HepG2 (cell line): ENCODE measurements around the gene PLP1. TPM values are rescaled to one million over a fixed set of nuclear protein-coding genes. Genes with fewer than 3 reads are reported as not detected.
"Not testable (repeated sequence)": the region's sequence is repeated elsewhere in the genome, so short reads cannot be mapped to it uniquely, and the experiment has no call there.

Source experiments
- ATAC-seq: fragments of 200-7000 bp; cut with Tn5 transposase; 3 replicates; pipeline ENCODE4 v1.9.1; 2020; ENCODE audit warnings: mild to moderate bottlenecking, moderate library complexity
- BruUV-seq: library from RNA; stranded (reverse); fragments of 400-500 nt; replicated peaks from 2 replicates; lab custom pipeline; 2021; lab: Mats Ljungman, UMichigan
- CTCF ChIA-PET: fragments of 300-600 bp; formaldehyde crosslinking; extraction: SDS; loops from one replicate; lab custom pipeline; 2021; ENCODE audit warnings: low total read pairs, inconsistent platforms, low intra/inter-chr PET ratio; lab: Yijun Ruan, JAX
- POLR2A ChIA-PET: fragments of 350-600 bp; sonication (Branson Sonifier 250); formaldehyde crosslinking; loops from one replicate; lab custom pipeline; 2020; ENCODE audit warnings: antibody characterized with exemption, inconsistent platforms; lab: Yijun Ruan, JAX
- DNase-seq: peaks from one replicate; pipeline ENCODE4 v3.0.0-alpha.2; 2015; ENCODE audit warnings: low spot score
- FAIRE-seq: peaks from 3 replicates; lab custom pipeline; 2011; peaks lifted over from hg19 to GRCh38; lab: Jason Lieb, UNC
- H2AFZ ChIP-seq: one replicate; pipeline ENCODE4 v1.6.1; 2011; ENCODE audit warnings: low read length, inconsistent platforms
- H3K27ac ChIP-seq: fragments of 300-600 bp; 3 replicates; pipeline ENCODE4 v1.8.0; 2011; ENCODE audit warnings: mixed run types, mild to moderate bottlenecking, mixed read lengths, low read length, inconsistent platforms; ENCODE audit not compliant: insufficient read depth; ENCODE audit errors: extremely low read length
- H3K27me3 ChIP-seq, 2 experiments: fragments of 200-600 bp in 1 of 2; 2 replicates in 1 of 2; 3 replicates in 1 of 2; pipeline versions ENCODE4 v1.6.0 to v1.8.0; 2011; ENCODE audit warnings: low read length in 2 of 2, mild to moderate bottlenecking in 2 of 2, moderate library complexity in 2 of 2, inconsistent platforms in 1 of 2; ENCODE audit not compliant: insufficient read depth in 2 of 2, control insufficient read depth in 1 of 2
- H3K36me3 ChIP-seq, 2 experiments: fragments of 200-600 bp in 1 of 2; replicated peaks in 1 of 2; 2 replicates in 1 of 2; 3 replicates in 1 of 2; pipeline versions ENCODE4 v1.5.1 to v1.8.0; 2011; ENCODE audit warnings: low read length in 2 of 2, inconsistent platforms in 1 of 2; ENCODE audit not compliant: insufficient read depth in 2 of 2, control insufficient read depth in 1 of 2
- H3K4me1 ChIP-seq: 2 replicates; pipeline ENCODE4 v1.5.1; 2012; ENCODE audit warnings: low read length, inconsistent platforms; ENCODE audit not compliant: insufficient read depth
- H3K4me2 ChIP-seq: 2 replicates; pipeline ENCODE4 v1.6.0; 2011; ENCODE audit warnings: low read depth, low read length, inconsistent platforms
- H3K4me3 ChIP-seq, 3 experiments: fragments of 200-600 bp in 1 of 3; sonication (generic), shearing (Covaris generic) in 1 of 3; replicated peaks in 1 of 3; 2 replicates each; pipeline ENCODE4 v1.5.1; 2011 to 2016; ENCODE audit warnings: low read length in 3 of 3, inconsistent platforms in 2 of 3, low read depth in 2 of 3, mild to moderate bottlenecking in 2 of 3, control low read depth in 1 of 3, mixed read lengths in 1 of 3; ENCODE audit not compliant: insufficient read depth in 1 of 3
- H3K79me2 ChIP-seq: one replicate; pipeline ENCODE4 v1.6.1; 2011; ENCODE audit warnings: low read length, inconsistent platforms; ENCODE audit not compliant: insufficient read depth
- H3K9ac ChIP-seq: 2 replicates; pipeline ENCODE4 v1.6.0; 2011; ENCODE audit warnings: mild to moderate bottlenecking, low read depth, low read length, inconsistent platforms; ENCODE audit not compliant: insufficient read depth
- H3K9me3 ChIP-seq: 2 replicates; pipeline ENCODE4 v1.5.1; 2012; ENCODE audit warnings: mild to moderate bottlenecking, low read length
- H4K20me1 ChIP-seq: 2 replicates; pipeline ENCODE4 v1.6.0; 2011; ENCODE audit warnings: inconsistent platforms, mild to moderate bottlenecking, low read length, moderate library complexity; ENCODE audit not compliant: insufficient read depth
- BCL6 ChIP-seq: IDR thresholded peaks from 2 replicates; pipeline ENCODE4 v1.6.1; 2016; ENCODE audit warnings: missing genetic modification reagents, missing compliant biosample characterization
- FOXM1 ChIP-seq: sonication (generic); formaldehyde crosslinking; IDR thresholded peaks from 2 replicates; pipeline ENCODE4 v1.5.0; 2020; ENCODE audit warnings: missing genetic modification reagents
- KDM1A ChIP-seq: IDR thresholded peaks from 2 replicates; pipeline ENCODE4 v1.6.1; 2016; ENCODE audit warnings: missing compliant biosample characterization
- POLR2A ChIP-seq, 2 experiments: IDR thresholded peaks; 2 replicates each; pipeline ENCODE4 v1.6.1; 2011; ENCODE audit warnings: low read depth in 2 of 2, low read length in 2 of 2, mild to moderate bottlenecking in 1 of 2, moderate library complexity in 1 of 2; ENCODE audit not compliant: insufficient read depth in 1 of 2
- RBM22 ChIP-seq: fragments of 200-400 bp; formaldehyde crosslinking; optimal IDR thresholded peaks from 2 replicates; pipeline ENCODE3; 2017; ENCODE audit warnings: mild to moderate bottlenecking, low read length, moderate library complexity
- THAP11 ChIP-seq: IDR thresholded peaks from 2 replicates; pipeline ENCODE4 v1.6.1; 2016; ENCODE audit warnings: missing biosample characterization, missing genetic modification reagents
- XRCC5 ChIP-seq: fragments of 200-400 bp; formaldehyde crosslinking; optimal IDR thresholded peaks from 2 replicates; pipeline ENCODE3; 2017; ENCODE audit warnings: mild to moderate bottlenecking, low read length
- ZBTB7A ChIP-seq: sonication (generic); formaldehyde crosslinking; IDR thresholded peaks from 2 replicates; pipeline ENCODE4 v1.8.0; 2022; ENCODE audit warnings: mild to moderate bottlenecking, missing genetic modification reagents
- ZSCAN22 ChIP-seq: sonication (generic); formaldehyde crosslinking; IDR thresholded peaks from 2 replicates; pipeline ENCODE4 v1.4.0; 2020; ENCODE audit warnings: mild to moderate bottlenecking, missing genetic modification reagents
- ZSCAN29 ChIP-seq: sonication (generic); formaldehyde crosslinking; conservative IDR thresholded peaks from 2 replicates; pipeline ENCODE4 v1.4.0; 2020; ENCODE audit warnings: mild to moderate bottlenecking, missing genetic modification reagents
- WGBS: methylation state at CpG from one replicate; pipeline ENCODE4 v1.1.6; 2017; ENCODE audit warnings: low lambda C conversion rate; 5-methylcytosine and 5-hydroxymethylcytosine counted together
- in situ Hi-C: cut with HindIII; loops from 2 replicates; pipeline ENCODE4 v1.10.0; 2017; ENCODE audit warnings: low pct_unique_long_range_greater_than_20kb; ENCODE audit not compliant: extremely low pct_ligation_motif_present
- intact Hi-C: fragments of 100-400 bp; cut with micrococcal nuclease; formaldehyde crosslinking; loops from one replicate; pipeline ENCODE4 v1.10.0; 2022; ENCODE audit not compliant: unreplicated experiment
- polyA plus RNA-seq, 8 experiments: library from polyadenylated mRNA; depleted of rRNA in 3 of 8; stranded (reverse) in 7 of 8; unstranded in 1 of 8; fragments of >200 nt; fragmentation: Illumina TruSeq in 4 of 8; extraction: Trizol in 4 of 8; gene quantifications; 2 replicates each; pipeline versions ENCODE4 v1.2.1 to v1.2.3, GENCODE V29; 2011 to 2016; ENCODE audit warnings: low read depth in 4 of 8, missing spikeins in 1 of 8, mixed read lengths in 1 of 8; ENCODE audit not compliant: insufficient read depth in 1 of 8
- total RNA-seq, 5 experiments: library from RNA; depleted of rRNA; stranded (reverse); fragments of >200 nt; fragmentation: Illumina TruSeq; extraction: Trizol; gene quantifications; 2 replicates each; pipeline ENCODE4 v1.2.3, GENCODE V29; 2016; ENCODE audit warnings: low read depth in 1 of 5
- TF ChIP-seq, protein P1 (sequence below): fragments of 450-650 bp; IDR thresholded peaks from 2 replicates; pipeline ENCODE4 v1.6.1; 2016
- TF ChIP-seq, protein P2 (sequence below), 2 experiments: IDR thresholded peaks; 2 replicates each; pipeline ENCODE4 v1.6.1; 2011 to 2012; ENCODE audit warnings: low read length in 2 of 2, borderline replicate concordance in 1 of 2, low read depth in 1 of 2, mild to moderate bottlenecking in 1 of 2, moderate library complexity in 1 of 2

Gene PLP1
- total and polyA plus RNA-seq, 2 of the 13 experiments (the other 11 are each of a cell fraction or from before 2014, with no cell fraction given) = 0.15 to 0.27 TPM

DNA sequence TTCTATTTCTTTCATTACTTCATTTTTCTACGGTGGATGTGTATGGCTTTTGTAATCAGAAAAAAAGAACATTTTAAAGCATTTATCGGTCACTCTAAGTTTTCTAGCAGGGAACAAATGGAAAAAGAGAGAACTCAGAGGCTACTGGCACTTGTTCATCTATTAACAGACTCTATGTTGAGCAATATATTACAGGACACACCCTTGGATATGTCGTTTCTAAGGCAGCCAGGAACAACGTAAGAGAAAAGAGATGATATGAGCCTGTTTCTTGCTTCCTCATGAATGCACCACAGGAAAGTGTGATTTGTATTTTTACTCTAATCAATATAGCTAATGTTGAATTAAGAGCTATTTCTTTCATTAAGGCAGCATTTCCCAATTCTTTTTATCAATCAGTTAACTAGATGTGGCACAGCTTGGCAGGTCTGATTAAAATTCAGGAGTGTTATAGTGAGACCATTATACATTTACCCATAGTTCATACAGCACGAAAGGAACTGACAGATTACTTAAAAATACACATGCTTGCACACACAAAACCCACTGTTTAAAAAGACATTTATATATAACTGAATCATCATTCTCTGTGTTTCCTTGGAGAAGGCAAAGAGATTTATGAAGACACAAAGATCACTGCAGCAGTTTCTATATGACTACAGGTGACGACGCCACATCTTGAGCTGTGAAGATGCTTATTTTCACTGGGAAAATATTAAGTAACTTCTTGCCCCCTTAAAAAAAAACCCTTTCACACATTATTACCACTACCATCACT lies 42.4 kb downstream of the PLP1 start:
- Histone ChIP-seq H3K9me3 (no peaks in the 10 kb centered on the region), H3K4me1 (no peaks in the 10 kb centered on the region), H3K27me3 (no peaks in the 10 kb centered on the region), H3K4me3 (no peak overlapping the region), H3K36me3 (no peaks in the 10 kb centered on the region), H2AFZ (no peak overlapping the region), H3K4me2 (no peak overlapping the region), H3K27ac (no peak overlapping the region)
- intact Hi-C loops = no loop called here
- BruUV-seq = no TSS peak
- POLR2A ChIA-PET = no interaction called here
- ATAC-seq (no peak), FAIRE-seq (no peak), DNase-seq (no peak)
- in situ Hi-C loops = loop anchor here (25.0 kb wide), 1 partner anchor 282 kb away; no protein-coding TSS in a partner anchor
- CTCF ChIA-PET = no interaction called here
- TF ChIP-seq RBM22 = no peak
- no peak for TF ChIP-seq KDM1A (CRISPR knock-in tag)
- no peak for TF ChIP-seq ZBTB7A (CRISPR knock-in tag)
- TF ChIP-seq ZSCAN22 (CRISPR knock-in tag) = no peak
- TF ChIP-seq, protein P1, sequence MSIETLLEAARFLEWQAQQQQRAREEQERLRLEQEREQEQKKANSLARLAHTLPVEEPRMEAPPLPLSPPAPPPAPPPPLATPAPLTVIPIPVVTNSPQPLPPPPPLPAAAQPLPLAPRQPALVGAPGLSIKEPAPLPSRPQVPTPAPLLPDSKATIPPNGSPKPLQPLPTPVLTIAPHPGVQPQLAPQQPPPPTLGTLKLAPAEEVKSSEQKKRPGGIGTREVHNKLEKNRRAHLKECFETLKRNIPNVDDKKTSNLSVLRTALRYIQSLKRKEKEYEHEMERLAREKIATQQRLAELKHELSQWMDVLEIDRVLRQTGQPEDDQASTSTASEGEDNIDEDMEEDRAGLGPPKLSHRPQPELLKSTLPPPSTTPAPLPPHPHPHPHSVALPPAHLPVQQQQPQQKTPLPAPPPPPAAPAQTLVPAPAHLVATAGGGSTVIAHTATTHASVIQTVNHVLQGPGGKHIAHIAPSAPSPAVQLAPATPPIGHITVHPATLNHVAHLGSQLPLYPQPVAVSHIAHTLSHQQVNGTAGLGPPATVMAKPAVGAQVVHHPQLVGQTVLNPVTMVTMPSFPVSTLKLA = no peak
- TF ChIP-seq FOXM1 (CRISPR knock-in tag) = no peak
- TF ChIP-seq ZSCAN29 (CRISPR knock-in tag) = no peak
- TF ChIP-seq THAP11 (CRISPR knock-in tag) = no peak
- TF ChIP-seq XRCC5 = no peak
- TF ChIP-seq BCL6 (CRISPR knock-in tag) = no peak
- no peak for TF ChIP-seq POLR2A (IDR thresholded peaks at IDR 0.05; ENCODE audit: insufficient read depth in 1 of 2, low read depth in 2 of 2, low read length in 2 of 2)
- TF ChIP-seq, protein P2, sequence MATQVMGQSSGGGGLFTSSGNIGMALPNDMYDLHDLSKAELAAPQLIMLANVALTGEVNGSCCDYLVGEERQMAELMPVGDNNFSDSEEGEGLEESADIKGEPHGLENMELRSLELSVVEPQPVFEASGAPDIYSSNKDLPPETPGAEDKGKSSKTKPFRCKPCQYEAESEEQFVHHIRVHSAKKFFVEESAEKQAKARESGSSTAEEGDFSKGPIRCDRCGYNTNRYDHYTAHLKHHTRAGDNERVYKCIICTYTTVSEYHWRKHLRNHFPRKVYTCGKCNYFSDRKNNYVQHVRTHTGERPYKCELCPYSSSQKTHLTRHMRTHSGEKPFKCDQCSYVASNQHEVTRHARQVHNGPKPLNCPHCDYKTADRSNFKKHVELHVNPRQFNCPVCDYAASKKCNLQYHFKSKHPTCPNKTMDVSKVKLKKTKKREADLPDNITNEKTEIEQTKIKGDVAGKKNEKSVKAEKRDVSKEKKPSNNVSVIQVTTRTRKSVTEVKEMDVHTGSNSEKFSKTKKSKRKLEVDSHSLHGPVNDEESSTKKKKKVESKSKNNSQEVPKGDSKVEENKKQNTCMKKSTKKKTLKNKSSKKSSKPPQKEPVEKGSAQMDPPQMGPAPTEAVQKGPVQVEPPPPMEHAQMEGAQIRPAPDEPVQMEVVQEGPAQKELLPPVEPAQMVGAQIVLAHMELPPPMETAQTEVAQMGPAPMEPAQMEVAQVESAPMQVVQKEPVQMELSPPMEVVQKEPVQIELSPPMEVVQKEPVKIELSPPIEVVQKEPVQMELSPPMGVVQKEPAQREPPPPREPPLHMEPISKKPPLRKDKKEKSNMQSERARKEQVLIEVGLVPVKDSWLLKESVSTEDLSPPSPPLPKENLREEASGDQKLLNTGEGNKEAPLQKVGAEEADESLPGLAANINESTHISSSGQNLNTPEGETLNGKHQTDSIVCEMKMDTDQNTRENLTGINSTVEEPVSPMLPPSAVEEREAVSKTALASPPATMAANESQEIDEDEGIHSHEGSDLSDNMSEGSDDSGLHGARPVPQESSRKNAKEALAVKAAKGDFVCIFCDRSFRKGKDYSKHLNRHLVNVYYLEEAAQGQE (IDR thresholded peaks at IDR 0.05; ENCODE audit: borderline replicate concordance in 1 of 2, low read depth in 1 of 2, low read length in 2 of 2) = no peak
- TF ChIP-seq, all 625 proteins: peak for 0
- no peaks in the 10 kb centered on the region for H4K20me1 ChIP-seq
- H3K9ac ChIP-seq = no peak overlapping the region
- WGBS = 11% methylated on average over 7 of the region's 7 CpGs
- H3K79me2 ChIP-seq = no peaks in the 10 kb centered on the region

DNA sequence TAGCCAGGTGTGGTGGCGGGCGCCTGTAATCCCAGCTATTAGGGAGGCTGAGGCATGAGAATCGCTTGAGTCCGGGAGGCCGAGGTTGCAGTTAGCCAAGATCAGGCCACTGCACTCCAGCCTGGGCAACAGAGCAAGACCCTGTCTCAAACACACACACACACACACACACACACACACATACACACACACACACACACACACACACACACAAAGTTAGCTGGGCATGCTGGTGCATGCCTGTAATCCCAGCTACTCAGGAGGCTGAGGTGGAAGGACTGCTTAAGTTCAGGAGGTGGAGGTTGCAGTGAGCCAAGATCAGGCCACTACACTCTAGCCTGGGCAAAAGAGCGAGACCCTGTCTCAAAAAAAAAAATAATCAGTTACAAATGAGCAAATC lies 44.2 kb downstream of the PLP1 start:
- CTCF ChIA-PET, BruUV-seq, H3K9ac ChIP-seq, DNase-seq, H3K4me1 ChIP-seq, FAIRE-seq, H3K4me2 ChIP-seq, H3K27ac ChIP-seq, H3K36me3 ChIP-seq, H2AFZ ChIP-seq, H3K27me3 ChIP-seq, intact Hi-C loops, ATAC-seq, POLR2A ChIA-PET, H4K20me1 ChIP-seq, H3K79me2 ChIP-seq, H3K4me3 ChIP-seq, H3K9me3 ChIP-seq: not testable (repeated sequence)
- WGBS = 14% methylated on average over 1 of the region's 6 CpGs
- in situ Hi-C loops = loop anchor here (25.0 kb wide), 1 partner anchor 284 kb away; no protein-coding TSS in a partner anchor
